HG02885 (cell line): ENCODE measurements around the gene CRAMP1.

Experiments
- ATAC-seq: cut with Tn5 transposase; IDR thresholded peaks from one replicate; pipeline ENCODE4 v1.9.1; 2021; ENCODE audit warnings: mild to moderate bottlenecking; ENCODE audit not compliant: unreplicated experiment, poor library complexity

The CRAMP1 gene

DNA sequence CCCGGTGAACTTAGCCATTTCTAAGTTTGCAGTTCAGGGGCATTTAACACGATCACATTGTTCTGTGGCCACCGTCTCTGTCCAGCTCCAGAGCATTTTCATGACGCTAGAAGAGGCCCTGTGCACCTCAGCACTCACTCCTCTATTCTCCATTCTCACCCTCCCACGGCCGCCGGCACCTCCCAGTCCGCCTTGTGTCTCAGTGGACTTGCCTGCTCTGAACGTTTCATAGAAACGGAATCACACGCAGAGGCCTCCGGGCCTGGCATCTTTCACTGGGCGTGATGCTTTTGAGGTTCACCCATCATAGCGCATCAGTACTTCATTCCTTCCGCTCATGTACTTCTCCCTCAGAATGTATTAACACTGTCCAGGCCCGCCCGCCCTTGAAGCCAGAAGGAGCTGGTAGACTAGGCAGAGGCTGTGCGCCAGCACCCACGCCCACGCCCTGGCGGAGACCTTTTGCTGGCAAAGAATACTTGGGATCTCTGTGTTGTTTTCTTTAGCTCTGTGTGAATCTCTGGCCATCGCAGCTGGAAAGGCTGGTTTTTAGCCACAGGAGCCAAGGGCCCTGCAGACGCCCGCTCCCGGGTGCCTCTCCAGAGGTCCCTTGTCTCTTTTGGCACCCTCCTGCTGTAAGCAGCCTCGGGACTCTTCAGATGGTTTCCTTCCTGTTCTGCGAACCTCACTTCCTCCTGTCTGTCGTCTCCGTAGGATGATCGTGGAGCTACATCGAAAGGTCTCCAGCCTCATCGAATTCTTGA, 42.5 kb downstream of the CRAMP1 start:
- no peak for ATAC-seq

DNA sequence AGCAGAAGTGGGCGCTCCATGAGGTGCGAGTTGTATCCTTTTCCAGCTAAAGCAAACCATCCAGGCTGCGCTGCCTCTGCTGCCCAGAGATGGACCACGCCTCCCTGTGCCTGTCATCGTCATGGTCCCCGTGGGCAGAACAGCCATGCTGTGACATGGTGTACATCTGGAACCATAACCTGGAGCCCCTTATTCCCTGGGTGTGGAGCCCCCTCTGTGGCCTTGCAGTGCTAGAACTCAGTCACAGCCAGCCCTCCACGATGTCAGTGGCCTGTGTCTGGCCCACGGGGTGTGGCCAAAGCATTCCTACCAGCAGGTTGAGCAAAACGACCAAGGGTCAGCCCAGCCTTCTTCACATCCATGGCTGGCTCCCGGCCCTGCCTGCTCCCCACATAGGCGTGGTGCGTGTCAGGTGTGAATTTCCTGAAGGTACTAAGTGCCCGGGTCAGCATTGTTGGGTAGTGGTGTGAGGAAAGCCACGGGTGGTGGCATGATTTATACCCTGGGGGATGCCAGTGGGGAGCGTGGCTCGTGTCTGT, 43.2 kb downstream of the CRAMP1 start:
- ATAC-seq = no peak

DNA sequence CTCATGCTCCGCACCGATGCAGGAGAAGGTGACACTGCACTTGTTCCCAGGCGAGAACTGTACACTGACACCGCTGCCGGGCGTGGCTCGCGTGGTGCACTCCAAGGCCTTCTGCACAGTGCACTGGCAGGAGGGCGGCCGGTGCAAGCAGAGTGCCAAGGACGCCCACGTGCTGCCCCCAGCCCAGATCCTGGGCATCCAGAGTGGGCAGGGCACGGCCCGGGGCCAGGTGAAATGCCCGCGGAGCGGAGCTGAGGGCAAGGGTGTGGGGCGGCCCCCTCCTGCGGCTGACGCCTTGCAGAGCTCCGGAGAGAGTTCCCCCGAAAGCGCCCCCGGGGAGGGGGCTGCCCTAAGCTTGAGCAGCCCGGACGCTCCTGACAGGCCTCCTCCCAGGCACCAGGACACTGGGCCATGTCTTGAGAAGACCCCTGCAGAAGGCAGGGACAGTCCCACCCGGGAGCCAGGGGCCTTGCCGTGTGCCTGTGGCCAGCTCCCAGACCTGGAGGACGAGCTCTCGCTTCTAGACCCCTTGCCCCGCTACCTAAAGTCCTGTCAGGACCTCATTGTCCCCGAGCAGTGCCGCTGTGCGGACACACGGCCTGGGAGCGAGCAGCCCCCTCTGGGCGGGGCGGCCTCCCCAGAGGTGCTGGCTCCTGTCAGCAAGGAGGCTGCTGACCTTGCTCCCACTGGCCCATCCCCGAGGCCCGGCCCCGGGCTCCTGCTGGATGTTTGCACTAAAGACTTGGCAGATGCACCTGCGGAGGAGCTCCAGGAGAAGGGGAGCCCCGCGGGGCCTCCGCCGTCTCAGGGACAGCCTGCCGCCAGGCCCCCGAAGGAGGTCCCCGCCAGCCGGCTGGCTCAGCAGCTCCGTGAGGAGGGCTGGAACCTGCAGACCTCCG, 44.0 kb downstream of the CRAMP1 start:
- ATAC-seq = no peak

DNA sequence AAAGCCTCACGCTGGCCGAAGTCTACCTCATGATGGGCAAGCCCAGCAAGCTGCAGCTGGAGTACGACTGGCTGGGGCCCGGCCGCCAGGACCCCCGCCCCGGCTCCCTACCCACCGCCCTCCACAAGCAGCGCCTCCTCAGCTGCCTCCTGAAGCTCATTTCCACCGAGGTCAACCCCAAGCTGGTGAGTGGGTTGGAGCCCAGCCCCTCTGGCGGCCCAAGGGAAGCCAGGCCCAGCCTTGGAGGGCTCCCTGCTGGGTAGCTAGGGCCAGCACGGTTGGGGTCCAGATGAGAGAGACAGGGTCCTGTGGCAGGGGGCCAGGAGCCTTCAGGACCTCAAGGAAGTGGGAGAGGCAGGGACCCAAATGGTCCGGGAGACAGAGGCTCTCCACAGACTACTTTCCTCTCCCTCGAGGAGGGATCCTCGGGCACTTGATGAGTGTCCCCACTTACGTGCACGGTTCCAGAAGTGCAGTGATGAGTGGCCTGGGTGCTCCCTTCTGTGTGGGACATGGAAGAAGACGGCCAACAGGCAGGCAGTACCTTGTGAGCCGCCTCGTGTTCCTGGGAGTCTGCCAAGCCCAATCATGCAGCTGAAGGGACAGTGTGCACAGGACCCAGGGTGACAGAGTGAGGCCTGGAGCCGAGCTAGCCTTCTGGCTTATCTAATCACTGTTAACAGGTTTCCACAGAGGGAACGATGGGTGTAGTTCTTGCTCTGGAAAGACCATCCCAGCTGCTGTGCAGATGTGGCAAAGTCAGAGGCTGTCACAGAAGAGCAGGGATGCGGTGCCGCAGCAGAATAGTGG, 44.9 kb downstream of the CRAMP1 start:
- ATAC-seq = no peak

DNA sequence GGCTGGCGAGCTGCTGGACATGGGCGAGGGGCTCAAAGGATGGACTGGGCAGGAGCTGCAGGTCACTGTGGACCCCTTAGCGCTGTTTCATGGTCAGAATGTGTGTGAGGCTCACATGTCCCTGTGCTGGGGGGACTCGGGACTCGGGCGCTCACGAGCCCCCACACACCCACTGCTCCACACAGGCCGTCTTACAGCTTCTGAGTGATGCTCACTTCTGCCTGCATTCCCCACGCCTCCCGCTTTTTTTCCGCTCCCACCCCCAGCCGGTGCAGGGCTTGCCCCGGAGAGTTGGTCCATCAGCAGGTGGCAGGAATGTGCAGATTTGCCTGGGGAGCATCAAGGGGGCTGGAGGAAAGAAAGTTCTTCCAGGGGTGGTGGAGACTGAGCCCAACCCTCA, 45.7 kb downstream of the CRAMP1 start:
- ATAC-seq = no peak

DNA sequence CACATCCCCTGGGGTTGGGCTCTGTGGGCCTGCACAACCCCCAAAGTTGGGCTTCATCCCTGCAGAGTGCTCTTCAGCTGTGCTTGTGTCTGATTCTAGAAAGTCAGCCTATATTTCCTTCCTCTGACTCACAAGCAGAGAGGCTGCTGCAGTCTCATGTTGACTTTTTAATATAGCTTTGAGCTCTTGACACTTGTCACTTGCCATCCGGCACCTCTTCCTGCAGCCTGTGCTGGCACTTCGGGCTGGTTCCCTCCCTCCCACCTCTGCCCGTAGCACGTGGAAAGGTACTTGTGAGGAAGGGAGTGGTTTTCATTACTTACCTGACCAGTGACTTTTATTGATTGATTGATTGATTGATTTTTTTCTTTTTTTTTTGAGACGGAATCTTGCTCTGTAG, 46.9 kb downstream of the CRAMP1 start:
- no peak for ATAC-seq

DNA sequence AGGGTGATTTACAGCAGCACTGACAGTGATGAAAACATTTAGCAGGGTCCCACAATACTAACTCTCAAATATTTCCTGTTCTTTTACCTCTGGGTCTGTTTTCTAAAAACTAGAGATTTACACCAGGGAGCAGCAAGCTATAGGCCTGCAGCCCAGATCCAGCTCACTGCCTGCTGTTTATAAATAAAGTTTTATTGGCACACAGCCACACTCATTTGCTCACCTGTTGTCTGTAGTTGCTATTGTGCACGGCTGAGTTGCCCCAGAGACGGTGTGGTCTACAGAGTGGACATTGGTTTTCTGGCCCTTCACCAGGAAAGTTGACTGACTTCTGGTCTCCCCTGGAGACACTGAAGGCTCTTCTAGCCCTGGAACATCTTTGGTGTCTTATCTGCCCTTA, 49.7 kb downstream of the CRAMP1 start:
- no peak for ATAC-seq

DNA sequence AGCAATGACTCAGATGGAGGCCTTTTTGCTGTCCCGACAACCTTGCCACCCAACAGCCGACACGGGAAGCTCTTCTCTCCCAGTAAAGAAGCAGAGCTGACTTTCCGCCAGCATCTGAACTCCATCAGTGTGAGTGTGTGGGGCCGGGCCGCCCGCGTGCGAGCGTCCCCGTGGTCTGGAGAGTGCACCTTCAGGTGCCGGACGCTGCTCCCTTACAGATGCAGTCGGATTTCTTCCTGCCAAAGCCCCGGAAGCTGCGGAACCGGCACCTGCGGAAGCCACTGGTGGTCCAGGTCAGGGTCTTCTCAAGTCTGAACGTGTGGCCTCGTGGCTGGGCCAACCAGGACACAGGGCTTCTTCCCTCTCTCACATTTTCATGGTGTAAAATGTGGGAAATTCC, 50.4 kb downstream of the CRAMP1 start:
- ATAC-seq = no peak

DNA sequence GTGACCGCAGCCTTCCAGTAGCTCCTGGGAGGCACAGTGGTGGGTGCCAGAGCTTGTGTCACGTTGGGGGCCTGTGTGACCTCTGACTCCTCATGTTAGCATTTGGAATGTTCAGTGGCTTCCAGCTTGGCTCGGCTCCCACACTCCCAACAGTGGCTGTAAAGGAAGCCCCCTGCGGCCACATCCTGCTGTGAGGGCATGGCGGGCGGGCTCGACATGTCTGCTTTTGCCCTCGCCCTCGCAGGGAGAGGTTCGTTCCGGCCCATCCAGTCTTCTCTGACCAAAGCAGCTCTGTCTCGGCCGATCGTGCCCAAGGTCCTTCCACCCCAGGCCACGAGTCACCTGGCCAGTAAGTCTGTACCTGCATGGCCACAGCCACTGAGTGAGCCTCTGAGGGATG, 53.7 kb downstream of the CRAMP1 start:
- ATAC-seq = no peak

DNA sequence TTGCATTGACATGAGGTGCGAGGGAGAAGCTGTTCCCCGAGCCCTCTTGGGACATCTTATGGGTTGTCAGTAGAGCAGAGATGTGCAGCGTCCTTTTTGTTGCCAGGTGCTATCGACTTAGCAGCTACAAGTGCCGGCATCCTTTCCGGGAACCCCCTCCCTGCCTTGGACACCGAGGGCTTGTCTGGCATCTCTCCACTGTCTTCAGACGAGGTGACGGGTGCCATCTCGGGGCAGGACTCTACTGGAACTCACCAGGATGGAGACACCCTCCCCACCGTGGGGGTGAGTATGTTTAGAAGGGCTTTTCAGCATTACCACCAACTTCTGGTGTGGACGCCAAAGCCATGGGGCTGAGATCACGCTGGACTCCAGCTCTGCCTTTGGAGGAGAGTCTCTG, 54.2 kb downstream of the CRAMP1 start:
- no peak for ATAC-seq

DNA sequence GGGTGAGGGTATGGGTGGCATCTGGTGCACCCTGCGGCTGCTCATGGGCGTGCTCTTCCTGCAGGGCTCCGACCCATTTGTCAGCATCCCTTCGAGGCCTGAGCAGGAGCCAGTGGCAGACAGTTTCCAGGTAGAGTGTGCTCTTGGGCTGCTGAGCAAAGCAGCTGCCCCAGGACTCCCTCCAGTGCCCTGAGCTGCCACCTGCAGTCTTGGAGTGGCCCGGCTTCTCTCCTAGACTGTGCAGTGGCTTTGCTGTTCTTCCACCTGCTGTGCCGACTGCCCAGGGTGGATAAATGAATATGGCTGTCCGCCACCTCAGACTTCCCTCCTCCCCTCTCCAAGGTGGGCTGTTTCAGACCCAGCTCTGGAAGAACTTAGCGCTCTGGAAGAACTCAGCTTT, 55.1 kb downstream of the CRAMP1 start:
- no peak for ATAC-seq

DNA sequence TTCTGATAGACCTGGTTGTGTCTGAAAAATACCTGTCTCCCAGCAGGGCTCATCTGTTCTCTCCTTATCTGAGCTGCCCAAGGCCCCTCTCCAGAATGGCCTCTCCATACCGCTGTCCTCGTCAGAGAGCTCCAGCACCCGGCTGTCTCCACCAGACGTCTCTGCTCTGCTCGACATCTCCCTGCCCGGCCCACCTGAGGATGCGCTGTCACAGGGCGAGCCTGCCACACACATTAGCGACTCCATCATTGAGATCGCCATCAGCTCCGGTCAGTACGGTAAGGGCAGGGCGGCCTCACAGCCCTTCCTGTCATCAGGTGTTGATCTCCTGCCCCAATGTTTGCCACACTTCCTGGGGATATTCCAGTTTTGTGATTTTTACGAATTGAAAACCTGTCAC, 55.8 kb downstream of the CRAMP1 start:
- no peak for ATAC-seq

DNA sequence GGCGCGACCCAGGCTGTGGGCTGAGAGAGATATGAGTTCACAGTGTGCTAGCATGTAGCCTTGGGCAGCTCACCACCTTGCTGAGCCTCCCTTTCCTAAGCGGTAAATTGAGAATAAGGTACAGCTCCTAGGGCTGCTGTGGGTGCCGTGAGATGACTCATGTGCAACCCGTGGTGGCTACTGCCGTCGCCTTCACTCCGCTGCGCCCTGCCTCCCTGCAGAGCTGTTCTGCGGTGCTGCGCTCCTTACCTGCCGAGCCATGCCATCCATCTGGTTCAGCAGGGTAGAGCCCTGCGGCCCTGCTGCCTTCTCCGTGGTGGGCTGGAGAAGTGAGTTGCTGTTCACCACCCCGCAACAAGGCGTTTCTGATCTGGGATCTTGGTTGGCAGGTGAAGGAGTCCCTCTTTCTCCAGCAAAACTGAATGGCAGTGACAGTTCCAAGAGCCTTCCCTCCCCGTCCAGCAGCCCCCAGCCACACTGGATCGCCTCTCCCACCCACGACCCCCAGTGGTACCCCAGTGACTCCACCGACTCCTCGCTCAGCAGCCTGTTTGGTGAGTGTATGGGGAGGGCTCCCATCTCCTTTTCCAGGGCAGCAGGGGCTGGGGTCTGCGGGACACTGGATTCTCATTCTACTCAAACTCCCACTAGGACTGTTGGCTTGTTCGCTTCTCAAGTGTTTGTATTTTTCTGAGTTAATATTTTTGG, 56.6 kb downstream of the CRAMP1 start:
- no peak for ATAC-seq

DNA sequence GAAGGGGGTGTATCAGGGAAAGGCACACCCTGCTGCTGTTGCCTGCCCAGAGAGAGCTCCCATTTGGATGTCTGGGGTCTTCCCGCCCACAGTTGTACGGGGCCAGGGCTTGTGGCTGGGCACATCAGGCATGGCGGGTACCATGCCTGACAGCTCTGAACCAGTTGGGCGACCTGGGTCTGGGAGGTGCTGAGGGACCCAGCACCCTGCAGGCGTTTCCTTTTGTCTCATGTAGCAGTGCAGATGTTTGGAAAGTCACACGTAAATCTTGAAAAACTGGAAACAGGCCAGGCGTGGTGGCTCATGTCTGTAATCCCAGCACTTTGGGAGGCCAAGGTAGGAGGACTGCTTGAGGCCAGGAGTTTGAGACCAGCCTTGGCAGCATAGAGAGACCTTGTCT, 57.5 kb downstream of the CRAMP1 start:
- no peak for ATAC-seq

DNA sequence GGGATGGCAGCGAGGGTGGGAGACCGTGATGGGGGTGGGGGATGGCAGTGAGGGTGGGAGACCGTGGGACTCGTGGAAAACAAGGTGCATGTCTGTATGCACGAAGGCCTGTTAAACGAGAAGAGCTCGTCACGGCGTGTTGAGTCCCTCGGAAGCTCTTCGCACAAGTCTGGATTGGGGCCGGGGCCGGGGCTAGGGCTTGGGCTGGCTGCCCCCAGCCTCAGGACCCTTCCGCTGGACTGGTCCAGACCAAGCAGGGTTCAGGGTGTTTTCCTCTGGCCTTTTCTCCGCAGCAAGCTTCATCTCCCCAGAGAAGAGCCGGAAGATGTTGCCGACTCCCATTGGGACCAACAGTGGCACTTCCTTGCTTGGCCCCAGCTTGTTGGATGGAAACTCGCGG, 58.2 kb downstream of the CRAMP1 start:
- ATAC-seq = no peak

DNA sequence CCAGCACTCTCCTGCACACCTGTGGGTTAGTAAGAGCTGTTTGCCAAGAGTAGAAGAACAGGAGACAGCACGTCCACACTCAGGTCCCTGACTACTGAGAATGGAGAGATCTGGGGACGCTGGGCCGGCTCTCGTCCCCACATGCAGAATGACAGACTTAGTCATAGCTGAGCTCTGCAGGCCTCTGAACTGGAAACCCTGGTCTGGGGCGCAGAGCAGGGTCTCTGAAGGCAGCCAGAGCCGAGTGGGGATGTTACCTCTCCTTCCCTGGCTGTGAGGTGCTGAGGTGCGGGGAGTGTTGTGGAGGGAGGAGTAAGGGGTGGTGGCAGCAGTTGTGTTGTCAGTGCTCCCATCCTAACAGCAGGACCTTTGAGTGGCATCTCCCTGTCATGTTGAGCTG, 58.7 kb downstream of the CRAMP1 start:
- no peak for ATAC-seq

DNA sequence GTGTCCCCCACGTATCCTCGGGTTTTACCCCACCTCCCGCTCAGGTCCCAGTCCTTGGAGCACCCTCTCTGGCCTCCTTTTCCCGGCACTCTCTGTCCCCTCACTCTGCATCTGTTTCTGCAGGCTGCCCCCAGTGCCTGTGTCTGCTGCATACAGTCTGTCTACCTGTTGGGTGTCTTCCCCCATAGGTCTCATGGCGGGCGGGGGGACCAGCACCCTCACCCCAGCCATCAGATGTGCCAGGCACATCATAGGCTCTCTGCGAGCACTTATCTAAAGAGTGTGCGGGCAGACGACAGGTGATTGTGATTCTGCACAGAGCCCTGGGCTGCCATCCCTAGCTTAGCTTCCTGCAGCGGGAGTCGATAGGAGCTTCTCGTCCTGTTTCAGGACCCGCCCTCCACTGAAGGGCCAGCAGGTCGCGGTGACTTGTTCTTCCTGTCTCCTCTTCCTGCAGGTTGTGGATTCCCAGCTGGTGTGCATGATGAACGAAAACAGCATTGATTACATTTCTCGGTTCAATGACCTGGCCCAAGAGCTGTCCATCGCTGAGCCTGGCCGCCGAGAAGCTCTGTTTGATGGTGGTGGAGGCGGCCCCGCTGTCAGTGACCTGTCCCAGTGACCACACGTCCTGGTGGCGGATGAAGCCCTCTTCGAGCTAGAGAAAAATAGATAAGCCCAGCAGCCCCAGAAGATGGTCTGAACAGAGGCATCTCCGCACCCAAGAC, 61.4 kb downstream of the CRAMP1 start:
- no peak for ATAC-seq

DNA sequence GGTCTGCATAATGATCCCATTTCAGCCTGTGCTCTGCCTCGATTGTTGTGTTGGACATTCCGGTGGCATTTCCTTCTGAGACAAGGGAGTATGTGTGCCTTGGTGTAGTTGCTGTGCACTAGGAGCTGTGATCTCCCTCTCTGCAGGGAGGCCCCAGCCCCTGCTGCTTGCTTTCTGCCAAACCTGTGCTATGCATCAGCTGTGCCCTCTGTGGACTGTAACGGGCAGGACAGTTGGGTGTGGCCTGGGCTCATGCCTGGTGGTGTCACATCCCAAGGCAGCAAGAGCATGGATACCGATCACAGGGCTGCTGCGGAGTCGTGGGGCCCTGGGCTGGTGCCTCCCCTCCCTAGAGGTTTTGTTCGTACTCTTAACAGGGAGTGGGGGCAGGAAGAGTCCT, 62.1 kb downstream of the CRAMP1 start:
- no peak for ATAC-seq
